Left ventricle myocardium inferior (tissue), 1 donor: ENCODE measurements around the gene DYNLL2. TPM values are rescaled to one million over a fixed set of nuclear protein-coding genes. Genes with fewer than 3 reads are reported as not detected.

Experiments used
- DNase-seq: peaks from one replicate; pipeline ENCODE4 v3.0.0-alpha.2; 2020
- H3K27ac ChIP-seq: fragments of 200-600 bp; replicated peaks from 2 replicates; pipeline ENCODE4 v1.8.0; 2021
- H3K27me3 ChIP-seq: fragments of 200-600 bp; 2 replicates; pipeline ENCODE4 v1.8.0; 2021; ENCODE audit warnings: low read depth
- H3K36me3 ChIP-seq: fragments of 200-600 bp; 2 replicates; pipeline ENCODE4 v1.8.0; 2021
- H3K4me1 ChIP-seq: fragments of 200-600 bp; 2 replicates; pipeline ENCODE4 v1.8.0; 2021
- H3K4me3 ChIP-seq: fragments of 200-600 bp; 2 replicates; pipeline ENCODE4 v1.8.0; 2021; ENCODE audit warnings: mild to moderate bottlenecking, moderate library complexity
- H3K9me3 ChIP-seq: fragments of 200-600 bp; replicated peaks from 2 replicates; pipeline ENCODE4 v1.8.0; 2021
- intact Hi-C: fragments of 100-400 bp; cut with micrococcal nuclease; formaldehyde crosslinking; loops from one replicate; pipeline ENCODE4 v1.11.0; 2022
- total RNA-seq: library from RNA; stranded (reverse); fragmentation: NEBNext Ultra II Directional; extraction: Animal tissue kit (Norgen Biotek cat#: 25700); gene quantifications from one replicate; pipeline ENCODE4 v1.2.1, GENCODE V29; 2021
- TF ChIP-seq, protein P1 (sequence below): fragments of 200-600 bp; IDR thresholded peaks from 2 replicates; pipeline ENCODE4 v1.8.0; 2021; ENCODE audit warnings: antibody characterized with exemption, mild to moderate bottlenecking, borderline replicate concordance
- donor health status: DM: no; HTN: yes; CAD: no; lungs with severe emphysema.

DYNLL2 gene
- total RNA-seq, 1 donor from 2014 or later: 93.5 TPM

DNA sequence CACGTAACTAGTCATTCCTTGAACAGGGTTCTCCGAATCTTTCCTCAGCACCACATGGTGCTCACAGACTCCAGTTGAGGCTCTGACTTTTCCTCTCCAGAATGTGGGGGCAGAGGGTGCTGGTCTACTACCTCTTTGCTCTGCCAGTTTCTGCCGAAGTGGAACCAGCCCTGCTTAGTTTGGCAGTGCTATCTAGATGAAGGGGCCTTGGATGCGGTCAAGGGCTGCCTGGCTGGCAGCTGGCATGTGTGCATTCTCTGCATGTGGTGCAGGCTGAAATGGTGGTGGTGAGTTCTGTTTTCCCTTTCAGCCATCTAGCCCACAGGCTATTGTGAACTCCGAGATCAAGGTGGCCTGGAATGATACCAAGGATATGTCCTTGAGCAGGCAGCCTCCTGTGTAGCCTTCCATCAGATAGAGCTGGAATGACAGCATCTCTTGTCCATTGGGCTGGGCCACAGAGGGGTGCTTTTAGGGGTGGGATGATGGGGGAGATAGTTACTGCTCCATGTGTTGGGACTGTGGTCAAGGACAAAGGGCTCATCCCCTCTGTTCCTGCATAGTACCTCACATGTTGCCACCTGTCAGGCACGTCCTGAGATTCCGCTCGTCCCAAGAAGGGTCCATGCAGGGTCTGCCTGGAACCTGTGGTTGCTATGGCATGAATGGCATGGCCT is 2.0 kb downstream of the DYNLL2 start:
- Histone ChIP-seq H3K27me3 (no peaks in the 10 kb centered on the region), H3K9me3 (no peaks in the 10 kb centered on the region), H3K4me1 (peaks cover 74% of the 10 kb centered on the region), H3K36me3 (peaks cover 46% of the 10 kb centered on the region), H3K4me3 (peak overlapping the region; percentile 98), H3K27ac (peak overlapping the region; percentile 99)
- DNase-seq: no peak
- intact Hi-C loops: no loop called here
- TF ChIP-seq, protein P1, sequence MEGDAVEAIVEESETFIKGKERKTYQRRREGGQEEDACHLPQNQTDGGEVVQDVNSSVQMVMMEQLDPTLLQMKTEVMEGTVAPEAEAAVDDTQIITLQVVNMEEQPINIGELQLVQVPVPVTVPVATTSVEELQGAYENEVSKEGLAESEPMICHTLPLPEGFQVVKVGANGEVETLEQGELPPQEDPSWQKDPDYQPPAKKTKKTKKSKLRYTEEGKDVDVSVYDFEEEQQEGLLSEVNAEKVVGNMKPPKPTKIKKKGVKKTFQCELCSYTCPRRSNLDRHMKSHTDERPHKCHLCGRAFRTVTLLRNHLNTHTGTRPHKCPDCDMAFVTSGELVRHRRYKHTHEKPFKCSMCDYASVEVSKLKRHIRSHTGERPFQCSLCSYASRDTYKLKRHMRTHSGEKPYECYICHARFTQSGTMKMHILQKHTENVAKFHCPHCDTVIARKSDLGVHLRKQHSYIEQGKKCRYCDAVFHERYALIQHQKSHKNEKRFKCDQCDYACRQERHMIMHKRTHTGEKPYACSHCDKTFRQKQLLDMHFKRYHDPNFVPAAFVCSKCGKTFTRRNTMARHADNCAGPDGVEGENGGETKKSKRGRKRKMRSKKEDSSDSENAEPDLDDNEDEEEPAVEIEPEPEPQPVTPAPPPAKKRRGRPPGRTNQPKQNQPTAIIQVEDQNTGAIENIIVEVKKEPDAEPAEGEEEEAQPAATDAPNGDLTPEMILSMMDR: no peak

DNA sequence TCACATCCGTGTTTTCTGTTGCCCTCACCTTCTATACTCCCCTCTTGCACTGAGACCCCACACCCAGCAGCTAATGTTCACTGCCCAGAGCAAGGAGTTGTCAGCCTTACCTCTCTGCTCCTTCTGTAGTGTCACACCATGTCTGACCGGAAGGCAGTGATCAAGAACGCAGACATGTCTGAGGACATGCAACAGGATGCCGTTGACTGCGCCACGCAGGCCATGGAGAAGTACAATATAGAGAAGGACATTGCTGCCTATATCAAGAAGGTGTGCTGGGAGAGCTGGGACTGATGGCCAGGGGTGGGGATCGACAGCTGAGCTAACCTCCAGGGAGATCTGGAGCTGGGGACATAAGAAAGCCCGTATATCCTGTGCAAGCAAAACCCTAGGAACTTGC is 3.7 kb downstream of the DYNLL2 start:
- peaks cover 77% of the 10 kb centered on the region for H3K4me1 ChIP-seq
- DNase-seq: no peak
- intact Hi-C loops: no loop called here
- H3K9me3 ChIP-seq: no peaks in the 10 kb centered on the region
- TF ChIP-seq, protein P1: no peak
- H3K36me3 ChIP-seq: peaks cover 64% of the 10 kb centered on the region
- peak overlapping the region; percentile 23 for H3K27ac ChIP-seq
- H3K4me3 ChIP-seq: peak overlapping the region; percentile 98
- H3K27me3 ChIP-seq: no peaks in the 10 kb centered on the region

DNA sequence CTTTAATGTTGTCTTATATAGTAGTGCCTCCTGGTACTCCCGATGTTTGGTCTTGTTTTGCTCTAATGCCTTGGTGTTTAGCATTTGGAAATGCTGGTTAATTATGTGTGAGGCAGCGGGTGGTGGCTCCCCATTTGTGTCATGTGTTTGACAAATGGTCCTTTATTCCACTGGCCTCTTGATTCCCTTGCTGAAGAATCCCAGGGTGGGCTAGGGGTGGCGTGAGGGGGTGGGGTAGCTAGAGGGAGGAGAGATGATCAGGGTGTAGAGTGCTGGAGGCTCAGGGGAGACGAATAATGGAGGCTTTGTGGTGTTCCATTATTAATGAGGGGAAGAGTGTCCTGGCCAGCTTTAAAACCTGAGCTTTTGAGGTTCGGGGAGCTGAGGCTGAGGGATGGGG is 5.4 kb downstream of the DYNLL2 start:
- Histone ChIP-seq H3K27ac (peak overlapping the region; percentile 40), H3K9me3 (no peaks in the 10 kb centered on the region), H3K4me3 (no peak overlapping the region), H3K36me3 (peaks cover 81% of the 10 kb centered on the region), H3K4me1 (peaks cover 68% of the 10 kb centered on the region), H3K27me3 (no peaks in the 10 kb centered on the region)
- DNase-seq: no peak
- intact Hi-C loops: no loop called here
- TF ChIP-seq, protein P1: no peak

DNA sequence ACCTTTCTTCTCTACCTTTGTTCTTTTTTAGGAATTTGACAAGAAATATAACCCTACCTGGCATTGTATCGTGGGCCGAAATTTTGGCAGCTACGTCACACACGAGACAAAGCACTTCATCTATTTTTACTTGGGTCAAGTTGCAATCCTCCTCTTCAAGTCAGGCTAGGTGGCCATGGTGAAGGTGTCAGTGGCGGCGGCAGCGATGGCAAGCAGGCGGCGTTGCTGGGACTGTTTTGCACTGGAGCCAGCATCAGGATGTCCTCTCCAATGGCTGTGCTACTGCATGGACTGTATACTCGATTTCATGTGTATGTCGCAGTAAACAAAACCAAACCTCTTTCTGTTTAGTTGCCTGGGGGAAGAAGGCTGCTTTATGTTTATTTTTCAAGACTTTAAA is 5.9 kb downstream of the DYNLL2 start:
- no peak overlapping the region for H3K4me3 ChIP-seq
- intact Hi-C loops: no loop called here
- H3K27me3 ChIP-seq: no peaks in the 10 kb centered on the region
- DNase-seq: no peak
- H3K4me1 ChIP-seq: peaks cover 64% of the 10 kb centered on the region
- peak overlapping the region; percentile 40 for H3K27ac ChIP-seq
- no peaks in the 10 kb centered on the region for H3K9me3 ChIP-seq
- TF ChIP-seq, protein P1: peak; percentile 11
- peaks cover 86% of the 10 kb centered on the region for H3K36me3 ChIP-seq

DNA sequence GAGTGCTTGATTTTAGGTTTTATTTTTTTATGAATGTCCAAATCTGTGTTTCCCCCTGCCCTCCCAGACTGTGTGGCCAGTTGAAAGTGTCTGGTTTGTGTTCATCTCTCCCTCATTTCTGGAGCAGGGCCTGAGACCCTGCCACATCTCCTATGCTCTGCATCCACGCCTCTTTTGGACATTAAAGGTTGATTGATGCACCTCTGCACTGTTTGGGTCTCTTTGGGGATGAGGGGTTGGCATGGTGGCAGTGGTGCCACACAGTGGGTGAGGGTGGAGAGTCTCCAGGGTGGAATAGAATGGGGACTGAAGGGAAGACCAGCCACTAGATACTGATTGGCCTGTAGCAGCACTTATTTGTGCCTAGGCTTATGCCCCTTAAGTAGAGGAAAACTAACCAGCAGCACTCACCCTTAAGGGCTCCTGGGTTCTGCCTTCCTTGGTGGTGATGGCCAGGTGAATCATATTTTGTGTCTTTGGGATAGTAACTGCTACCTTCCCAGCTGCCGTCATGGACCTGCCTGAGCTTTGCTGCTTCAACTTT is 7.9 kb downstream of the DYNLL2 start:
- H3K36me3 ChIP-seq: peaks cover 80% of the 10 kb centered on the region
- intact Hi-C loops: no loop called here

More for the DNA sequence above, 7.9 kb downstream of the DYNLL2 start:
- H3K9me3 ChIP-seq: no peaks in the 10 kb centered on the region
- peaks cover 44% of the 10 kb centered on the region for H3K4me1 ChIP-seq
- TF ChIP-seq, protein P1: no peak
- no peak overlapping the region for H3K4me3 ChIP-seq
- DNase-seq: no peak
- no peaks in the 10 kb centered on the region for H3K27me3 ChIP-seq
- no peak overlapping the region for H3K27ac ChIP-seq
